ENCODE measurements around the gene CDK13. TPM values are rescaled to one million over a fixed set of nuclear protein-coding genes. Genes with fewer than 3 reads are reported as not detected.

CDK13 gene
- total RNA-seq, 4 donors from 2014 or later: 56.0 to 99.0 (median 72.6) TPM

GRCh38 chr7:39923091-39923490 lies 27.0 kb upstream of the CDK13 start:
- no peak for ATAC-seq
- no peaks in the 10 kb centered on the region for H3K9me3 ChIP-seq
- no peak for TF ChIP-seq EP300 (IDR thresholded peaks at IDR 0.05)
- H3K4me3 ChIP-seq: no peak overlapping the region
- H3K27ac ChIP-seq: no peak overlapping the region
- no peaks in the 10 kb centered on the region for H3K36me3 ChIP-seq
- WGBS, 2 donors (ENCODE audit: low coverage in 1 of 2): 38 to 44% methylated on average over 1 of the region's 1 CpG
- H3K27me3 ChIP-seq: no peaks in the 10 kb centered on the region
- H3K4me1 ChIP-seq: no peaks in the 10 kb centered on the region

- WGBS, 2 donors (ENCODE audit: low coverage in 1 of 2): 82% methylated on average over 2 of the region's 2 CpGs; no CpG with 5 or more reads in 1 of the 2 donors
- ATAC-seq: no peak
Observed at GRCh38 chr7:39924122-39924521, 25.9 kb upstream of the CDK13 start.

GRCh38 chr7:39926111-39926510 lies 23.9 kb upstream of the CDK13 start:
- Histone ChIP-seq H3K4me1 (no peaks in the 10 kb centered on the region), H3K27ac (no peak overlapping the region), H3K27me3 (no peaks in the 10 kb centered on the region), H3K36me3 (no peaks in the 10 kb centered on the region), H3K9me3 (no peaks in the 10 kb centered on the region), H3K4me3 (no peak overlapping the region)
- no peak for ATAC-seq
- TF ChIP-seq POLR2A (IDR thresholded peaks at IDR 0.05): no peak

More at GRCh38 chr7:39924122-39924521, 25.9 kb upstream of the CDK13 start:
- Histone ChIP-seq H3K4me3 (no peak overlapping the region), H3K9me3 (no peaks in the 10 kb centered on the region), H3K27me3 (no peaks in the 10 kb centered on the region), H3K36me3 (no peaks in the 10 kb centered on the region), H3K27ac (no peak overlapping the region), H3K4me1 (no peaks in the 10 kb centered on the region)
- TF ChIP-seq POLR2AphosphoS5 (IDR thresholded peaks at IDR 0.05) (no peak), CTCF (IDR thresholded peaks at IDR 0.05) (no peak), POLR2A (IDR thresholded peaks at IDR 0.05) (no peak), EP300 (IDR thresholded peaks at IDR 0.05) (no peak)

GRCh38 chr7:39927018-39927417 lies 23.0 kb upstream of the CDK13 start:
- TF ChIP-seq CTCF (IDR thresholded peaks at IDR 0.05): no peak
- TF ChIP-seq POLR2A (IDR thresholded peaks at IDR 0.05): no peak
- no peak for TF ChIP-seq EP300 (IDR thresholded peaks at IDR 0.05)
- no peak for TF ChIP-seq POLR2AphosphoS5 (IDR thresholded peaks at IDR 0.05)
- no peak for ATAC-seq
- Histone ChIP-seq H3K27me3 (no peaks in the 10 kb centered on the region), H3K4me1 (no peaks in the 10 kb centered on the region), H3K36me3 (no peaks in the 10 kb centered on the region), H3K27ac (no peak overlapping the region), H3K9me3 (no peaks in the 10 kb centered on the region), H3K4me3 (no peak overlapping the region)
- 63 to 90% methylated on average over 2 to 7 of the region's 7 CpGs for WGBS, 2 donors (ENCODE audit: low coverage in 1 of 2)

- WGBS, 2 donors (ENCODE audit: low coverage in 1 of 2): 88 to 100% methylated on average over 1 of the region's 1 CpG
- ATAC-seq: no peak
- no peak overlapping the region for H3K27ac ChIP-seq
- no peaks in the 10 kb centered on the region for H3K27me3 ChIP-seq
- no peaks in the 10 kb centered on the region for H3K9me3 ChIP-seq
- no peak overlapping the region for H3K4me3 ChIP-seq
- TF ChIP-seq POLR2A (IDR thresholded peaks at IDR 0.05) (no peak), POLR2AphosphoS5 (IDR thresholded peaks at IDR 0.05) (no peak), CTCF (IDR thresholded peaks at IDR 0.05) (no peak), EP300 (IDR thresholded peaks at IDR 0.05) (no peak)
- H3K4me1 ChIP-seq: no peaks in the 10 kb centered on the region
- H3K36me3 ChIP-seq: no peaks in the 10 kb centered on the region
Observed at GRCh38 chr7:39934132-39934531, 15.9 kb upstream of the CDK13 start.

- 70 to 85% methylated on average over 2 to 3 of the region's 3 CpGs for WGBS, 2 donors (ENCODE audit: low coverage in 1 of 2)
- Histone ChIP-seq H3K4me1 (no peaks in the 10 kb centered on the region), H3K27ac (no peak overlapping the region), H3K36me3 (no peaks in the 10 kb centered on the region), H3K4me3 (no peak overlapping the region), H3K27me3 (no peaks in the 10 kb centered on the region), H3K9me3 (no peaks in the 10 kb centered on the region)
- TF ChIP-seq CTCF (IDR thresholded peaks at IDR 0.05) (no peak), EP300 (IDR thresholded peaks at IDR 0.05) (no peak), POLR2AphosphoS5 (IDR thresholded peaks at IDR 0.05) (no peak), POLR2A (IDR thresholded peaks at IDR 0.05) (no peak)
- no peak for ATAC-seq
Observed at GRCh38 chr7:39936761-39937160, 13.3 kb upstream of the CDK13 start.
